Parathyroid adenoma (tissue), 2 donors: Measurements from ENCODE around the gene ESRRB.

Experiments
- H2AFZ ChIP-seq: fragments of 300-600 bp; sonication (generic); one replicate; pipeline ENCODE4 v1.7.0; 2017; ENCODE audit warnings: antibody characterized with exemption, mild to moderate bottlenecking
- H3K27ac ChIP-seq: fragments of 300-600 bp; sonication (generic); one replicate; pipeline ENCODE4 v1.7.0; 2017
- H3K27me3 ChIP-seq: fragments of 300-600 bp; sonication (generic); one replicate; pipeline ENCODE4 v1.7.0; 2017; ENCODE audit warnings: low read length; ENCODE audit not compliant: control insufficient read depth, insufficient read depth
- H3K36me3 ChIP-seq: fragments of 300-600 bp; sonication (generic); one replicate; pipeline ENCODE4 v1.7.0; 2017; ENCODE audit warnings: low read length; ENCODE audit not compliant: control insufficient read depth, insufficient read depth
- H3K4me1 ChIP-seq: fragments of 300-600 bp; sonication (generic); one replicate; pipeline ENCODE4 v1.7.0; 2017; ENCODE audit warnings: control low read depth
- H3K4me2 ChIP-seq: fragments of 300-600 bp; sonication (generic); one replicate; pipeline ENCODE4 v1.7.0; 2017; ENCODE audit warnings: low read length
- H3K4me3 ChIP-seq: fragments of 300-600 bp; sonication (generic); one replicate; pipeline ENCODE4 v1.7.0; 2017; ENCODE audit warnings: low read depth, low read length
- H3K79me2 ChIP-seq: fragments of 300-600 bp; sonication (generic); one replicate; pipeline ENCODE4 v1.7.0; 2017; ENCODE audit warnings: control low read depth
- H3K9ac ChIP-seq: fragments of 300-600 bp; sonication (generic); one replicate; pipeline ENCODE4 v1.7.0; 2017; ENCODE audit warnings: mild to moderate bottlenecking
- H3K9me3 ChIP-seq: fragments of 300-600 bp; sonication (generic); one replicate; pipeline ENCODE4 v1.7.0; 2017; ENCODE audit warnings: low read length; ENCODE audit not compliant: control insufficient read depth
- TF ChIP-seq, protein P1 (sequence below): fragments of 300-600 bp; sonication (generic); IDR thresholded peaks from one replicate; pipeline ENCODE4 v1.7.0; 2017; ENCODE audit warnings: antibody characterized with exemption, mild to moderate bottlenecking
- donor health status: primary hyperparathyroidism.

The ESRRB gene

DNA sequence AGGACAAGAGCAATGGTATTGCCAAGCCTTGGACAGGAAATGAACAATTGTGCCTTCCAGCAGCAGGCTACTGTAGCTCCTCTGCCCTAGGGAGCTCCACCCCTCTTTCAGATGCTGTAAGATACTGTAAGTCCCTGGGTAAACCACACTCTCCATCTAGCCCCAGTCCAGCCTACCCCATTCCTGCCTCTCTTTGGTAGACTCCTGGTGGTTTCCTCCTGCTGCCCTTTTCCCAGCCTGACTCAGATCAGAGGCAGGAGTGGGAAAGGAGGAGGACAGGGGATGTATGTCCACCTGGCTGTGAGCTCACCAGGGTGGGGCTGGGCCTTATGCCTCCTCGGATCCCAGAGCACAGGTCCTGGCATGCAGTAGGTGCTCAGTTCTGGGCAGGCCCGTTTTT lies 174.6 kb downstream of the ESRRB start:
- TF ChIP-seq, protein P1, sequence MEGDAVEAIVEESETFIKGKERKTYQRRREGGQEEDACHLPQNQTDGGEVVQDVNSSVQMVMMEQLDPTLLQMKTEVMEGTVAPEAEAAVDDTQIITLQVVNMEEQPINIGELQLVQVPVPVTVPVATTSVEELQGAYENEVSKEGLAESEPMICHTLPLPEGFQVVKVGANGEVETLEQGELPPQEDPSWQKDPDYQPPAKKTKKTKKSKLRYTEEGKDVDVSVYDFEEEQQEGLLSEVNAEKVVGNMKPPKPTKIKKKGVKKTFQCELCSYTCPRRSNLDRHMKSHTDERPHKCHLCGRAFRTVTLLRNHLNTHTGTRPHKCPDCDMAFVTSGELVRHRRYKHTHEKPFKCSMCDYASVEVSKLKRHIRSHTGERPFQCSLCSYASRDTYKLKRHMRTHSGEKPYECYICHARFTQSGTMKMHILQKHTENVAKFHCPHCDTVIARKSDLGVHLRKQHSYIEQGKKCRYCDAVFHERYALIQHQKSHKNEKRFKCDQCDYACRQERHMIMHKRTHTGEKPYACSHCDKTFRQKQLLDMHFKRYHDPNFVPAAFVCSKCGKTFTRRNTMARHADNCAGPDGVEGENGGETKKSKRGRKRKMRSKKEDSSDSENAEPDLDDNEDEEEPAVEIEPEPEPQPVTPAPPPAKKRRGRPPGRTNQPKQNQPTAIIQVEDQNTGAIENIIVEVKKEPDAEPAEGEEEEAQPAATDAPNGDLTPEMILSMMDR: no peak
- H2AFZ ChIP-seq: no peak overlapping the region

DNA sequence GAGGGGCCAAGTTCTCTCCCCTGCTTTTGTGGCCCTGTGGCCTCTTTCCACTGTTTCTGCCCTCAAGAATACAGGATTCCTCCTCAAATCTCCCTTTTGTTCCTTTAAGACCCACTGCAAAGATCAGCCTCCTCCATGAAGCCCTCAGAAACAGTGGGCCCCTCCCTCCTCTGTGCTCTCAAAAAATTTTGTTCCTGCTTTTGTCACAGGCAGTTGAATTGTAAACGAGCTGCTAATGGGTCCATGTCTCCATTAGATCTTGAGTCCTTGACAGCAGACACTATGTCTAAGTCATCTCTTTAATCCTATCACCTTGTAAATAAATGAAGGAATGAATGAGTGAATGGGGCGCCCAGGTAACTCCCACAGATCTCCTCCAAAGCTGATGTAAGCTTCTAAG lies 175.2 kb downstream of the ESRRB start:
- Histone ChIP-seq H3K9me3 (no peaks in the 10 kb centered on the region), H3K4me2 (no peak overlapping the region), H3K27me3 (no peaks in the 10 kb centered on the region), H3K4me3 (no peak overlapping the region), H3K4me1 (no peaks in the 10 kb centered on the region), H3K36me3 (no peaks in the 10 kb centered on the region), H3K9ac (no peak overlapping the region), H3K27ac (no peak overlapping the region), H2AFZ (no peak overlapping the region), H3K79me2 (no peaks in the 10 kb centered on the region)
- TF ChIP-seq, protein P1: no peak

More for the DNA sequence above, 174.6 kb downstream of the ESRRB start:
- no peak overlapping the region for H3K9ac ChIP-seq
- no peaks in the 10 kb centered on the region for H3K4me1 ChIP-seq
- no peaks in the 10 kb centered on the region for H3K9me3 ChIP-seq
- H3K27ac ChIP-seq: no peak overlapping the region
- H3K27me3 ChIP-seq: no peaks in the 10 kb centered on the region
- no peak overlapping the region for H3K4me3 ChIP-seq
- H3K79me2 ChIP-seq: no peaks in the 10 kb centered on the region
- no peaks in the 10 kb centered on the region for H3K36me3 ChIP-seq
- H3K4me2 ChIP-seq: no peak overlapping the region
